ENCODE measurements around the gene CFAP251. TPM values are rescaled to one million over a fixed set of nuclear protein-coding genes. Genes with fewer than 3 reads are reported as not detected.

Gene CFAP251
- polyA plus RNA-seq, 1 donor from 2014 or later: 4.0 TPM

DNA sequence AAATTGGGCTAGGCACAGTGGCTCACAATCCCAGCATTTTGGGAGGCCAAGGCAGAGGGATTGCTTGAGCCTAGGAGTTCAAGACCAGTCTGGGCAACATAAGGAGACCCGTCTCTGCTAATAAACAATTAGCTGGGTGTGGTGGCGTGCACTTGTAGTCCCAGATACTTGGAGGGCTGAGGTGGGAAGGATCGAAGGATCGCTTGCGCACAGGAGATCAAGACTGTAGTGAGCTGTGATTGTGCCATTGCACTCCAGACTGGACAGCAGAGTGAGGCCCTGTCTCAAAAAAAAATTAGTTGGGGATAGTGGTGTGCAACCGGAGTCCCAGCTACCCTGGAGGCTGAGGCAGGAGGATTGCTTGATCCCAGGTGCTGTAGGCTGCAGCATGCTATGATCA is 64.6 kb downstream of the CFAP251 start:
- H3K27ac ChIP-seq (ENCODE audit: low read length): no peak overlapping the region
- H2AFZ ChIP-seq (ENCODE audit: low read depth, low read length): no peak overlapping the region
- TF ChIP-seq SMC3 (conservative IDR thresholded peaks at IDR 0.05; ENCODE audit: poor library complexity) (no peak), EP300 (conservative IDR thresholded peaks at IDR 0.05; ENCODE audit: poor library complexity, severe bottlenecking) (no peak), MXI1 (conservative IDR thresholded peaks at IDR 0.05; ENCODE audit: poor library complexity, severe bottlenecking) (no peak), TAF1 (IDR thresholded peaks at IDR 0.05; ENCODE audit: low read depth) (no peak), RAD21 (conservative IDR thresholded peaks at IDR 0.05) (no peak), EZH2 (IDR thresholded peaks at IDR 0.05; ENCODE audit: borderline replicate concordance, insufficient read depth, low read length, poor library complexity, severe bottlenecking) (no peak), POLR2AphosphoS5 (IDR thresholded peaks at IDR 0.05) (no peak)
- TF ChIP-seq, protein P1, sequence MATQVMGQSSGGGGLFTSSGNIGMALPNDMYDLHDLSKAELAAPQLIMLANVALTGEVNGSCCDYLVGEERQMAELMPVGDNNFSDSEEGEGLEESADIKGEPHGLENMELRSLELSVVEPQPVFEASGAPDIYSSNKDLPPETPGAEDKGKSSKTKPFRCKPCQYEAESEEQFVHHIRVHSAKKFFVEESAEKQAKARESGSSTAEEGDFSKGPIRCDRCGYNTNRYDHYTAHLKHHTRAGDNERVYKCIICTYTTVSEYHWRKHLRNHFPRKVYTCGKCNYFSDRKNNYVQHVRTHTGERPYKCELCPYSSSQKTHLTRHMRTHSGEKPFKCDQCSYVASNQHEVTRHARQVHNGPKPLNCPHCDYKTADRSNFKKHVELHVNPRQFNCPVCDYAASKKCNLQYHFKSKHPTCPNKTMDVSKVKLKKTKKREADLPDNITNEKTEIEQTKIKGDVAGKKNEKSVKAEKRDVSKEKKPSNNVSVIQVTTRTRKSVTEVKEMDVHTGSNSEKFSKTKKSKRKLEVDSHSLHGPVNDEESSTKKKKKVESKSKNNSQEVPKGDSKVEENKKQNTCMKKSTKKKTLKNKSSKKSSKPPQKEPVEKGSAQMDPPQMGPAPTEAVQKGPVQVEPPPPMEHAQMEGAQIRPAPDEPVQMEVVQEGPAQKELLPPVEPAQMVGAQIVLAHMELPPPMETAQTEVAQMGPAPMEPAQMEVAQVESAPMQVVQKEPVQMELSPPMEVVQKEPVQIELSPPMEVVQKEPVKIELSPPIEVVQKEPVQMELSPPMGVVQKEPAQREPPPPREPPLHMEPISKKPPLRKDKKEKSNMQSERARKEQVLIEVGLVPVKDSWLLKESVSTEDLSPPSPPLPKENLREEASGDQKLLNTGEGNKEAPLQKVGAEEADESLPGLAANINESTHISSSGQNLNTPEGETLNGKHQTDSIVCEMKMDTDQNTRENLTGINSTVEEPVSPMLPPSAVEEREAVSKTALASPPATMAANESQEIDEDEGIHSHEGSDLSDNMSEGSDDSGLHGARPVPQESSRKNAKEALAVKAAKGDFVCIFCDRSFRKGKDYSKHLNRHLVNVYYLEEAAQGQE (IDR thresholded peaks at IDR 0.05; ENCODE audit: borderline replicate concordance): no peak
- TF ChIP-seq, protein P2, sequence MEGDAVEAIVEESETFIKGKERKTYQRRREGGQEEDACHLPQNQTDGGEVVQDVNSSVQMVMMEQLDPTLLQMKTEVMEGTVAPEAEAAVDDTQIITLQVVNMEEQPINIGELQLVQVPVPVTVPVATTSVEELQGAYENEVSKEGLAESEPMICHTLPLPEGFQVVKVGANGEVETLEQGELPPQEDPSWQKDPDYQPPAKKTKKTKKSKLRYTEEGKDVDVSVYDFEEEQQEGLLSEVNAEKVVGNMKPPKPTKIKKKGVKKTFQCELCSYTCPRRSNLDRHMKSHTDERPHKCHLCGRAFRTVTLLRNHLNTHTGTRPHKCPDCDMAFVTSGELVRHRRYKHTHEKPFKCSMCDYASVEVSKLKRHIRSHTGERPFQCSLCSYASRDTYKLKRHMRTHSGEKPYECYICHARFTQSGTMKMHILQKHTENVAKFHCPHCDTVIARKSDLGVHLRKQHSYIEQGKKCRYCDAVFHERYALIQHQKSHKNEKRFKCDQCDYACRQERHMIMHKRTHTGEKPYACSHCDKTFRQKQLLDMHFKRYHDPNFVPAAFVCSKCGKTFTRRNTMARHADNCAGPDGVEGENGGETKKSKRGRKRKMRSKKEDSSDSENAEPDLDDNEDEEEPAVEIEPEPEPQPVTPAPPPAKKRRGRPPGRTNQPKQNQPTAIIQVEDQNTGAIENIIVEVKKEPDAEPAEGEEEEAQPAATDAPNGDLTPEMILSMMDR (IDR thresholded peaks at IDR 0.05; ENCODE audit: poor library complexity, severe bottlenecking): no peak
- H4K20me1 ChIP-seq (ENCODE audit: insufficient read depth): no peaks in the 10 kb centered on the region
- no peaks in the 10 kb centered on the region for H3K9me3 ChIP-seq (ENCODE audit: low read length)
- H3K27me3 ChIP-seq (ENCODE audit: insufficient read depth, low read depth, low read length): no peaks in the 10 kb centered on the region
- H3K4me2 ChIP-seq (ENCODE audit: low read length): no peak overlapping the region
- H3K9me2 ChIP-seq (ENCODE audit: insufficient read depth, low read length): no peaks in the 10 kb centered on the region
- no peak overlapping the region for H3K4me3 ChIP-seq (ENCODE audit: low read length)
- H3K9ac ChIP-seq (ENCODE audit: low read length): no peak overlapping the region
- no peaks in the 10 kb centered on the region for H3F3A ChIP-seq (ENCODE audit: insufficient read depth, low read length, poor library complexity, severe bottlenecking)
- H3K36me3 ChIP-seq (ENCODE audit: insufficient read depth, low read length): no peaks in the 10 kb centered on the region
- no peaks in the 10 kb centered on the region for H3K79me2 ChIP-seq (replicated peaks; ENCODE audit: insufficient read depth, low read length)

DNA sequence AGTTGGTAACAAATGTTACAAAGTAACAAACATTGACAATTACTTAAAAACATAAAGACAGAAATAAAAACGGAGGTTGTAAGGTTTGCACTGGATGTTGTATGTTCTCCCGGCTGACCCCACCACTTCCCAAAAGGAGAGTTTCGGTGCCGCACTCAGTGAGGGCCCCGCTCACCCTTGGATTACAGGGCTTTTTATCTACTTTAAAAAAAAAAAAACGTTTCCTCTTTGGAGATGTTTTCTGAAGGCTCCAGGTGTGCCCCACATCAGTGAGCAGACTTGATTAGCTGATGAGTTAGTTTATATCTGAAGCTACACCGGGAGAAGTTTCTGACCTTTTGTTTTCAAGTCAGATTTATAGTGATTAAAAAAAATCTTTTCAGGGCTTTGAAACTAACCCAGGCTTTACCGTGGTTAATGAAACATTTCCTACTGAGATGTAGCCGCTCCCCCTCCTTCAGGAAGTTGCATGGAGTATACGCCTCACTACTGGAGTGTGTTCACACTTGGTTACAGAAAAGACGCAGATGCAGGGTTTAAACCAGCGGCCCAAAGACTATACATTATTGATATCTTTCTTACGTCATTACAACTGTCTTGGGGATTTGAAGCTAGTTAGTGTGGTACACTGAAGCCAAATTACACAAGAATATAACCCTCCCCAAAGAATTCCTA is 65.3 kb downstream of the CFAP251 start:
- H3K4me3 ChIP-seq (ENCODE audit: low read length): no peak overlapping the region
- no peak for TF ChIP-seq EP300 (conservative IDR thresholded peaks at IDR 0.05; ENCODE audit: poor library complexity, severe bottlenecking)
- TF ChIP-seq, protein P2 (IDR thresholded peaks at IDR 0.05; ENCODE audit: poor library complexity, severe bottlenecking): no peak
- no peak for TF ChIP-seq EZH2 (IDR thresholded peaks at IDR 0.05; ENCODE audit: borderline replicate concordance, insufficient read depth, low read length, poor library complexity, severe bottlenecking)
- no peak for TF ChIP-seq SMC3 (conservative IDR thresholded peaks at IDR 0.05; ENCODE audit: poor library complexity)
- TF ChIP-seq RAD21 (conservative IDR thresholded peaks at IDR 0.05): no peak
- TF ChIP-seq, protein P1 (IDR thresholded peaks at IDR 0.05; ENCODE audit: borderline replicate concordance): no peak
- no peak for TF ChIP-seq TAF1 (IDR thresholded peaks at IDR 0.05; ENCODE audit: low read depth)
- no peak for TF ChIP-seq MXI1 (conservative IDR thresholded peaks at IDR 0.05; ENCODE audit: poor library complexity, severe bottlenecking)
- TF ChIP-seq POLR2AphosphoS5 (IDR thresholded peaks at IDR 0.05): no peak
- no peaks in the 10 kb centered on the region for H4K20me1 ChIP-seq (ENCODE audit: insufficient read depth)
- no peak overlapping the region for H3K4me2 ChIP-seq (ENCODE audit: low read length)
- no peaks in the 10 kb centered on the region for H3K79me2 ChIP-seq (replicated peaks; ENCODE audit: insufficient read depth, low read length)
- H3K9ac ChIP-seq (ENCODE audit: low read length): no peak overlapping the region
- H3F3A ChIP-seq (ENCODE audit: insufficient read depth, low read length, poor library complexity, severe bottlenecking): no peaks in the 10 kb centered on the region
- H3K36me3 ChIP-seq (ENCODE audit: insufficient read depth, low read length): no peaks in the 10 kb centered on the region
- no peaks in the 10 kb centered on the region for H3K9me2 ChIP-seq (ENCODE audit: insufficient read depth, low read length)
- H3K9me3 ChIP-seq (ENCODE audit: low read length): no peaks in the 10 kb centered on the region
- H3K27me3 ChIP-seq (ENCODE audit: insufficient read depth, low read depth, low read length): no peaks in the 10 kb centered on the region
- no peak overlapping the region for H2AFZ ChIP-seq (ENCODE audit: low read depth, low read length)
- no peak overlapping the region for H3K27ac ChIP-seq (ENCODE audit: low read length)
